Pancreas (tissue), 10 donors: ENCODE results near the gene RNF187. TPM values are rescaled to one million over a fixed set of nuclear protein-coding genes. Genes with fewer than 3 reads are reported as not detected.

ENCODE experiments used
- ATAC-seq, 4 donors: fragments of 200-7000 bp; cut with Tn5 transposase; one replicate each; pipeline versions ENCODE4 v1.8.0 to v1.9.1; 2020; ENCODE audit warnings: mild to moderate bottlenecking in 4 of 4, moderate library complexity in 4 of 4
- DNase-seq, 6 donors: peaks; one replicate each; pipeline ENCODE4 v3.0.0-alpha.2; 2020
- FAIRE-seq: peaks from 2 replicates; lab custom pipeline; 2012; peaks lifted over from hg19 to GRCh38; lab: Jason Lieb, UNC
- H3K27ac ChIP-seq, 4 donors: fragments of 200-600 bp; sonication (generic); 1 replicate in 3 of 4; 2 replicates in 1 of 4; pipeline versions ENCODE4 v1.5.0 to v1.8.0; 2020
- H3K27me3 ChIP-seq, 4 donors: fragments of 200-600 bp; one replicate each; pipeline ENCODE4 v1.8.0; 2021
- H3K36me3 ChIP-seq, 3 donors: fragments of 200-600 bp; sonication (generic) in 1 of 3; one replicate each; pipeline versions ENCODE4 v1.5.0 to v1.8.0; 2020 to 2021
- H3K4me1 ChIP-seq, 3 donors: fragments of 200-600 bp; one replicate each; pipeline ENCODE4 v1.8.0; 2021
- H3K4me3 ChIP-seq, 4 donors: fragments of 200-600 bp; sonication (generic) in 2 of 4; one replicate each; pipeline versions ENCODE4 v1.5.0 to v1.8.0; 2020 to 2021
- H3K9me3 ChIP-seq, 4 donors: fragments of 200-600 bp; one replicate each; pipeline ENCODE4 v1.8.0; 2021
- CTCF ChIP-seq, 4 donors: fragments of 200-600 bp; sonication (generic) in 3 of 4; IDR thresholded peaks; one replicate each; pipeline versions ENCODE4 v1.5.0 to v1.8.0; 2021; ENCODE audit warnings: antibody characterized with exemption in 4 of 4
- WGBS, 2 donors: extraction: QIAGEN DNeasy Blood & Tissue Kit; methylation state at CpG; one replicate each; pipeline ENCODE4 v1.1.7; 2013; 5-methylcytosine and 5-hydroxymethylcytosine counted together
- intact Hi-C, 3 donors: fragments of 100-400 bp; cut with DNase I; formaldehyde crosslinking; loops; one replicate each; pipeline versions ENCODE4 v1.11.1 to v1.14.2; 2022
- polyA plus RNA-seq, 2 donors: library from polyadenylated mRNA; stranded (reverse); fragments of 200-250 nt; gene quantifications; one replicate each; pipeline ENCODE4 v1.2.3, GENCODE V29; 2013
- total RNA-seq, 6 donors: library from RNA; stranded (reverse); fragmentation: NEBNext Ultra II Directional in 4 of 6; extraction: Animal tissue kit (Norgen Biotek cat#: 25700) in 4 of 6; gene quantifications; one replicate each; pipeline versions ENCODE4 v1.2.1 to v1.2.4, GENCODE V29; 2021 to 2023
- donor health status: healthy with polysubstance abuse.
- donor health status: DM: no; HTN: no; CAD: no; lungs with moderate emphysema.
- donor health status: DM: no; HTN: no; CAD: no.
- donor health status: control.
- donor health status: control.
- donor health status: Bipolar disorder and iron deficiency.
- donor health status: DM: yes; HTN: yes; CAD: no.
- donor health status: DM: no; HTN: no; CAD: no.
- donor health status: DM: no; HTN: no; CAD: no.
- donor health status: DM: yes; HTN: yes; CAD: no.

The RNF187 gene
- total and polyA plus RNA-seq, 8 donors: 16.0 to 60.2 (median 51.4) TPM

GRCh38 chr1:228469413-228470162 lies 17.6 kb upstream of the RNF187 start:
- no peaks in the 10 kb centered on the region for H3K9me3 ChIP-seq
- H3K27me3 ChIP-seq: peaks cover 0 to 30% (median 6%) of the 10 kb centered on the region in 4 donors
- no peak for FAIRE-seq
- H3K4me1 ChIP-seq: no peaks in the 10 kb centered on the region
- no peak overlapping the region for H3K4me3 ChIP-seq
- 25 to 28% methylated on average over 33 of the region's 33 CpGs for WGBS, 2 donors
- no peak for TF ChIP-seq CTCF (IDR thresholded peaks at IDR 0.05)
- no peaks in the 10 kb centered on the region for H3K36me3 ChIP-seq
- intact Hi-C loops: no loop called here
- no peak for ATAC-seq
- H3K27ac ChIP-seq: no peak overlapping the region
- no peak for DNase-seq

- intact Hi-C loops: no loop called here
- ATAC-seq (no peak), FAIRE-seq (no peak), DNase-seq (no peak)
- Histone ChIP-seq H3K27ac (no peak overlapping the region), H3K27me3 (peaks cover 0 to 23% (median 3%) of the 10 kb centered on the region in 4 donors), H3K4me1 (no peaks in the 10 kb centered on the region), H3K9me3 (no peaks in the 10 kb centered on the region), H3K4me3 (no peak overlapping the region), H3K36me3 (no peaks in the 10 kb centered on the region)
- TF ChIP-seq CTCF (IDR thresholded peaks at IDR 0.05): no peak
- WGBS, 2 donors: 55 to 56% methylated on average over 34 to 37 of the region's 37 CpGs
Measured at GRCh38 chr1:228471154-228471761, 15.9 kb upstream of the RNF187 start.

- intact Hi-C loops: no loop called here
- Histone ChIP-seq H3K4me1 (no peaks in the 10 kb centered on the region), H3K27me3 (peaks cover 0 to 18% (median 3%) of the 10 kb centered on the region in 4 donors), H3K9me3 (no peaks in the 10 kb centered on the region), H3K27ac (no peak overlapping the region), H3K36me3 (no peaks in the 10 kb centered on the region), H3K4me3 (no peak overlapping the region)
- 51 to 61% methylated on average over 5 of the region's 5 CpGs for WGBS, 2 donors
- no peak for DNase-seq
- peak; percentile 35 to 86 (median 76) for ATAC-seq
- TF ChIP-seq CTCF (IDR thresholded peaks at IDR 0.05): peak in 3 of 4 donors; percentile 7 to 21 (median 17)
- FAIRE-seq: no peak
Measured at GRCh38 chr1:228471762-228472398, 15.3 kb upstream of the RNF187 start.

- H3K36me3 ChIP-seq: no peaks in the 10 kb centered on the region
- intact Hi-C loops: no loop called here
- H3K27ac ChIP-seq: no peak overlapping the region
- FAIRE-seq: no peak
- ATAC-seq: peak in 2 of 4 donors; percentile 38 to 51
- no peak for DNase-seq
- H3K9me3 ChIP-seq: no peaks in the 10 kb centered on the region
- no peaks in the 10 kb centered on the region for H3K4me1 ChIP-seq
- peaks cover 0 to 17% (median 2%) of the 10 kb centered on the region in 4 donors for H3K27me3 ChIP-seq
- H3K4me3 ChIP-seq: no peak overlapping the region
- WGBS, 2 donors: 58 to 74% methylated on average over 7 of the region's 7 CpGs
- no peak for TF ChIP-seq CTCF (IDR thresholded peaks at IDR 0.05)
Measured at GRCh38 chr1:228472655-228473054, 14.5 kb upstream of the RNF187 start.
